Heart left ventricle (tissue), 13 donors: ENCODE results near the gene IL1RAPL1.

Source experiments
- CTCF ChIP-seq, 12 donors: fragments of 200-600 bp; sonication (generic) in 4 of 12; IDR thresholded peaks; one replicate each; pipeline versions ENCODE4 v1.5.0 to v1.8.0; 2018 to 2022; ENCODE audit warnings: antibody characterized with exemption in 12 of 12, mild to moderate bottlenecking in 5 of 12
- POLR2A ChIP-seq, 2 donors: fragments of 450-650 bp; IDR thresholded peaks; one replicate each; pipeline ENCODE4 v1.6.1; 2017; ENCODE audit warnings: antibody characterized with exemption in 2 of 2, mild to moderate bottlenecking in 2 of 2, moderate library complexity in 2 of 2
- donor health status: ischemic (EF 13 %, LVEDD 7.1; RV severe dilation, severe dysfunction).
- donor health status: DM: no; HTN: yes; CAD: no.
- donor health status: DM: no; HTN: no; CAD: no.
- donor health status: ischemic (EF 25% LVEDD 6.9; RV normal size, moderate dysfunction).
- donor health status: ischemic (EF 25% LVEDD 5.7; RV mildly dilated, moderate dysfunction).
- donor health status: ischemic (EF 35%, LVEDD 5.7; RV mildly dilated, moderate dysfunction).
- donor health status: nonischemic (EF 11% LVEDD 7.7; RV severe dilation, severe dysfunction).
- donor health status: DM: yes; HTN: yes; CAD: no.
- donor health status: PGD.
- donor health status: ischemic (EF 29% LVEDD 5.4; RV normal size, mild dysfunction).
- donor health status: nonischemic (EF 23%, LVEDD 6.1; RV moderate dilation, normal function).

GRCh38 chrX:29913647-29914046, 1326.4 kb downstream of the IL1RAPL1 start:
- TF ChIP-seq CTCF (IDR thresholded peaks at IDR 0.05) (no peak), POLR2A (IDR thresholded peaks at IDR 0.05) (no peak)
